Heart left ventricle (tissue), 13 donors: ENCODE measurements around the gene GFY.

ENCODE experiments used
- CTCF ChIP-seq, 12 donors: fragments of 200-600 bp; sonication (generic) in 4 of 12; IDR thresholded peaks; one replicate each; pipeline versions ENCODE4 v1.5.0 to v1.8.0; 2018 to 2022; ENCODE audit warnings: antibody characterized with exemption in 12 of 12, mild to moderate bottlenecking in 5 of 12
- POLR2A ChIP-seq, 2 donors: fragments of 450-650 bp; IDR thresholded peaks; one replicate each; pipeline ENCODE4 v1.6.1; 2017; ENCODE audit warnings: antibody characterized with exemption in 2 of 2, mild to moderate bottlenecking in 2 of 2, moderate library complexity in 2 of 2
- donor health status: ischemic (EF 13 %, LVEDD 7.1; RV severe dilation, severe dysfunction).
- donor health status: DM: no; HTN: yes; CAD: no.
- donor health status: DM: no; HTN: no; CAD: no.
- donor health status: ischemic (EF 25% LVEDD 6.9; RV normal size, moderate dysfunction).
- donor health status: ischemic (EF 25% LVEDD 5.7; RV mildly dilated, moderate dysfunction).
- donor health status: ischemic (EF 35%, LVEDD 5.7; RV mildly dilated, moderate dysfunction).
- donor health status: nonischemic (EF 11% LVEDD 7.7; RV severe dilation, severe dysfunction).
- donor health status: DM: yes; HTN: yes; CAD: no.
- donor health status: PGD.
- donor health status: ischemic (EF 29% LVEDD 5.4; RV normal size, mild dysfunction).
- donor health status: nonischemic (EF 23%, LVEDD 6.1; RV moderate dilation, normal function).

GRCh38 chr19:49442354-49442753 lies 17.2 kb downstream of the GFY start:
- TF ChIP-seq CTCF (IDR thresholded peaks at IDR 0.05) = no peak
- TF ChIP-seq POLR2A (IDR thresholded peaks at IDR 0.05) = no peak
